GM19438 (cell line): ENCODE results near the gene RGL4.
A peak's percentile ranks its signal among the peaks of the same experiment; 100 is the strongest.

Experiments
- ATAC-seq: cut with Tn5 transposase; IDR thresholded peaks from one replicate; pipeline ENCODE4 v1.9.1; 2021; ENCODE audit warnings: low read depth; ENCODE audit not compliant: unreplicated experiment

Gene RGL4

DNA sequence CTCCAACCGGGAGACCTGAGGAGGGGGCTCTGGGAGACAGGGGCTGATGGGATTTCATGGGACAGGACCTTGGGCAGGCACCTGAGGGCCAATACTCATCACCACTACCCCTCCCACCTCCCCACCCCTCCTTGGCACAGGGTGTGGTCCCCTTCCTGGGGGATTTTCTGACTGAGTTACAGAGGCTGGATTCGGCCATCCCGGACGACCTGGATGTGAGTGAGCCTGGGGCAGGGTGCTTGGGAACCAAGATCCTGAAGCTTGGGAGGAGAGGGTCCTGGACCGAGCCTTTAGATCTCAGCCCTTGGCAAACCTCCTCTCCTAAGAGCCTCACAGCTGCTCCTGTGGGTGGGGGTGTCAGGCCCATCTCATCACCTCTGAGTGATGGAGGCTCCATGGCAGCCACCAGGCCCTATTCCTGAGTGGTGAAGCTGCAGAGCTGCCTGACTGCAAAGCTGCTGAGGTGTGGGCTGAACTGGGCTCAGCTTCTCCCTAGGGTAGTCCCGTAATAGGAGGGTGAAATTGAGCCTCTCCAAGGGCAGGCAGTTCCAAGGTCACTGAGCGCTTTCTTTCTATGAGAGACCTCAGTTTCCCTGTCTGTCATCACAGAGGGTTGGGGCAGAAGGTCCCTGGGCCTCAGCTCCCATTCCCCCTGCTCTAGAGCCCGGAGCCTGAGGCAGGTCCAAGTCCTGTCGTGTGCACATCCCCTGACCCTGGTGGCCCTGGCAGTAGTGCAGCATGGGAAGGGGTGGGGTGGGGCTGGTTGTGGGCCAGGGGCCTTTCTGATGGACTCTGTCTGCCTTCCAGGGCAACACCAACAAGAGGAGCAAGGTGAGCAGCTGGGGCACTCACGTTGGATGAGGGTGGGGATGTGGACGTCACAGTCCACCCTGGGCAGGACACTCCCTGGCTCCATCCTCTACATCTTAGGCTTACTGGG is 6.5 kb downstream of the RGL4 start:
- no peak for ATAC-seq

DNA sequence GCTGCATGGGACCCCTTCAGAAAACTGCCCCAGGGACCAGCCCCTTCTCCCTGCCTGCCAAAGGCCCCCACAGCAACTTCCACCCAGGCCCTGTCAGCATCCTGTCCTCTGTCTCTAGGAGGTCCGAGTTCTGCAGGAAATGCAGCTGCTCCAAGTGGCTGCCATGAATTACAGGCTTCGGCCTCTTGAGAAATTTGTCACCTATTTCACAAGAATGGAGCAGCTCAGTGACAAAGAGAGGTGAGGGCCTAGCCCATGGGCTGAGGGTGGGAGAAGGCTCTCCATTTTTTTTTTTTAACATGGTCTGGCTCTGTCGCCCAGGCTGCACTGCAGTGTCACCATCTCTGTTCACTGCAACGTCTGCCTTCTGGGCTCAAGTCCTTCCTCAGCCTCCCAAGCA is 7.3 kb downstream of the RGL4 start:
- ATAC-seq: no peak

DNA sequence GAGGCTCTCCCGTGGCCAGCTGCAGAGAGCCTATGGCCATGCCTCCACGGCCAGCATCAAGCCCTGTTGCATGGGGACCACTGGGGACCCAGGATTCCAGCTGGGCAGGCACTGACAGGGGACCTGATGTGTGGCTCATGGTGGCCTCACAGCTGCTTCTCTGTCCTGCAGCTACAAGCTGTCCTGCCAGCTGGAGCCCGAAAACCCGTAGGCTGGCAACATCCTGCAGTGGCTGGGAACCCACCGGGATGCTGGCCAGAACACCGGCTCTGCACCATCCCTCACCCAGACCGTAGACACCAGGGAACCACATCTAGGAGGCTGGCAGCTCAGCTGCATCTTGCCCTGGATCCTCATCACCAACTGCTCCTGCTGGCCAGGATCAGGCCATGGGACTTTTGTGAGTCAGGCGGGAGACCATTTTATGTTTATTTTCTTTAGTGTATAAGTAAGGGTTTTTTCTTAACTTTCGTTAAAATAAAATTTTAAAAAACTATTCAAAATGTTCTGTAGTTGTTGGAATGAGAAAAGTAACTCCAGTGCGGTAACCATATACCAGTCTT is 7.9 kb downstream of the RGL4 start:
- no peak for ATAC-seq

DNA sequence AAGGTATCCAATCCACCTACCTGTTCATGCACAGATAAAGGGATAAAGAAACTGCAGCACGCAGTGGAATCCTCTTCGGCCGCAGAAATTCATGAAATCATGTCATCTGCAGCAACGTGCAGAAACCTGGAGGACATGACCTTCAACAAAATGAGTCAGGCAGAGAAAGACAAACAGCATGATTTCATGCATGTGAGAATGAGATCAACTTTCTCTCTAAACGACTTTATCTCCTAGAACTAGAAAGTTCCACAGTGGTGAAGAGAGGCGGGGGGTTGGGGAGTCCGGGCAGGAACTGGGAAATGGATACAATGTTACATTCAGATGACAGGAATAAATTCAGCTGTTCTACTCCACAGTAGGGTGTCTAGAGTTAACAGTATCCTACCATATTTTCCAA is 9.9 kb downstream of the RGL4 start:
- no peak for ATAC-seq

DNA sequence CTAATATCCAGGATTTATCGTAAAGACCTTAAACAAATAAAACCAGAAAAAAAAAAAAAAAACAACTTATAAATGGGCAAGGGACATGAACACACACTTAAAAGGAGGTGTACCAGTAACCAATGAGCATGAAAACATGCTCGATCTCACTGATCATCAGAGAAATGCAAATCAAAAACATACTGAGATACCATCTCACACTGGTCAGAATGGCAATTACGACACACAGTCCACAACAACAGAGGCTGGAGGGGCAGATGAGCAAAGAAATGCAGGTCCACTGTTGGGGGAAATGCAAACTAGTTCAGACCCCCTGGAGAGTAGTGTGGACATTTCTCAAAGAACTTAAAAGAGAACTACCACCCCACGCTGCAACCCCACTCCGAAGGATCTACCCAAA is 13.2 kb downstream of the RGL4 start:
- ATAC-seq: no peak

DNA sequence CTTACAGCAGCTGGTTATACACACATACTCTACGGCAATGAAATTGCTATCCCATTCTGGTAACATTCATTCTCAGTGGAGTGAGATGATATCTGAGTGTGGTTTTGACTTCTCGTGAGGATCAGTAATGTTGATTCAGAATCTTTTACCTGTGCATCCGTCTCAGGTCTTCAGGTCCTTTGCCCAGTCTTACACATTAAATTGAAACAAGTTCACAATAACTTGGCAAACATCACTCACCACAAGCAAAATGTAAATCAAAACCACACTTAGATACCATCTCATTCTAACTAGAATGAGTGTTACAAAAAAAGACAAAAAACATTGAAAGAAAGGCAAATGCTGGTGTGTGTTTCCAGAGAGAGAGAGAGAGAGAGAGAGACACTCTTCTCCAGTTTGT is 14.0 kb downstream of the RGL4 start:
- ATAC-seq: no peak

DNA sequence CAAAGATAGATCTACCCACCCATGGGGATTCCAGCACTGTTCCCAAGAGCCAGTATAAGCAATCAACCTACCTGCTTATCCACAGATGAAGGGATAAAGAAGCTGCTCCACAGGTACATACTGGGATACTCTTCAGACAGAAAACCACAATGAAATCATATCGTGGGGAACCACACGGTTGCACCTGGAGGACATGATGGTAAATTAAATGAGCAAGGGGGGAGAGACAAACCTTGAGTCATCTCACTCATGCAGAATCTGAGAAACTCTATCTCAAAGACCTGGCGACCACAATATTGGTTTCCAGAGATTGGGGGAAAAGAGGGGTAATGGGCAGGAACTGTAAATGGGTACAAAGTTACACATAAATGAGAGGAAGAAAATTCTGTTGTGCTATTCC is 14.5 kb downstream of the RGL4 start:
- ATAC-seq: no peak

DNA sequence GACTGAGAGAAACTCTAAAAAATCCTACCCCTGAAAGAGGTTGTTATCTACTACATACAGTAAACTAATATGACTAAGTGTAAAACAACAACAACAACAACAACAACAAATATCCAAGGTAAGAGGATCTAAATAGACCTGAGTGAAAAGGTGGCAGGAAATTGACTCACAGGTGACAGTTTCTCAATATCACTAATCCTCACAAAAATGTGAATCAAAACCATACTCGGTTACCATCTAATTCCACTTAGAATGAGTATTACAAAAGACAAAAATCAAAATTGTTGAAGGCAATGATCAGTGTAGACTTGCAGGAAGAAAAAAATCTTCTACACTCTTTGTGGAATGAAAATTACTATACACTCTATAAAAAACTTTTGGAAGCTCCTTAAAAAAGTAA is 17.5 kb downstream of the RGL4 start:
- ATAC-seq: no peak

DNA sequence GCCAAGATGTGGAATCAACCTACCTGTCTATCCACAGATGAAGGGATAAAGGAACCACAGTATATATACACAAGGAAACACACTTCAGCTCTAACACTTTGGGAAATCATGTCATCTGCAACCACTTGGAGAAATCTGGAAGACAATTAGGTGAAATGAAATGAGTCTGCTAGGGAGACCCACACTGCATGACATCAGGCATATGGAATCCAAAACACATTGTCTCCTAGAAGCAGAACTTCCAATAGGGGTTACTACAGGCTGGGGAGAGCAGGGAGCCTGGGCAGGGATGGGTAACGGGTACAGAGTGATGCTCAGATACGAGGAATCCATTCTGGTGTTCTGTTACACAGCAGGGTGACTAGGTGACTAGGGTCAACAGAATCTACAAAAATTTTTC is 18.3 kb downstream of the RGL4 start:
- ATAC-seq: no peak

DNA sequence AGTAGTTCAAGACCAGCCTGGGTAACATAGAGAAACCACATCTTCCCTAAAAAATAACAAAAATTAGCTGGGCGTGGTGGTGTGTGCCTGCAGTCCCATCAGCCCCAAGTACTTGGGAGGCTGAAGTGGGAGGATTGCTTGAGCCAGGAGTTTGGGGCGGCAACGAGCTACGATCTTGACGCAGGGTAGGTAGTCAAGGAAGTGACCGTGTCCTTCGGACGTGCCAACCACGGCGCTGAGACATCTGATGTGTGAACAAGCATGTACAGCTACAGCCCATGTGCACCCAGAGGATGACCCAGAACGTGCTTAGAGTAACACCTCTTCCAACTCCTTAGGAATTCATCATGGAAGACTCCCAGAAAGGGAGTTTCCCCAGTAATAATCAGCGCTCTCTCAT is 21.4 kb downstream of the RGL4 start:
- ATAC-seq: no peak

DNA sequence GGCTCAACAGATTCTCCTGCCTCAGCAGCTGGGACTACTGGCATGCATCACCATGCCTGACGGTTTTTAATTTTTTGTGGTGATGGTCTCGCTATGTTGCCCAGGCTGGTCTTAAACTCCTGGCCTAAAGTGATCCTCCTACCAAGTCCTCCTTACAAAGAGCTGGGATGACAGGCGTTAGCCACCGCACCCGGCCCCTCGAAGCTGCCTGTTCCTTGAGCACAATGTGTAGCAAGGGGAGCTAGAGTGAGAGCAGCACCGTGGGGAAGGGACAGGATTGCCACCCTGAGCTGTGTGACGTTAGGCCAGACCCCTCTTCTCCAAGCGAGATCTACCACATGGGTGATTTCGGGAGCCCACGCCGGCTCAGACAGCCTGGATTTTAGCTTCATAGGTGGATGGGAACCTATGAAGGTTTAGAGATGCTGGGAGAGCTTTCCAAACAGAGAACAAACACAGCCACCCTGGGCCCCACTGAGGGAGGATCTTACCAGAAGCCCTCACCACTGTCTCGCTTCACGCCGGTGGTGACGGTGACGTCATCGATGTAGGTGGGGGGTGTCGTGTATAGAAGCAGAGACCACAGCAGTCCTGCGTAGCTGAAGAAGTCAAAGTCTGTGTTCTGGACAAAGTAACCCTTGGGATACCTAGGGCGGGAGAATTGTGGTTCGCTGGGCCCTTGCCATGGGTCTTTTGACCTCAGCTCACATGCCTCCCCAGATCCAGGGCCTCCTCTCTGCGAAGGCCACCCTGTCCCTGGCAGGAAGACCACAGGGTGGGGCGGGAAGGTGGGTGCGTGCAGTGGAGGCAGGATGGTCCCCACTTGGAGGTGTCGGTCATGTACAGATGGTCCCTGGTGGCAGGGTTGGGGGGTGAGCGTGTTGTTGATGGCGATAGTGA is 23.1 kb downstream of the RGL4 start:
- no peak for ATAC-seq

DNA sequence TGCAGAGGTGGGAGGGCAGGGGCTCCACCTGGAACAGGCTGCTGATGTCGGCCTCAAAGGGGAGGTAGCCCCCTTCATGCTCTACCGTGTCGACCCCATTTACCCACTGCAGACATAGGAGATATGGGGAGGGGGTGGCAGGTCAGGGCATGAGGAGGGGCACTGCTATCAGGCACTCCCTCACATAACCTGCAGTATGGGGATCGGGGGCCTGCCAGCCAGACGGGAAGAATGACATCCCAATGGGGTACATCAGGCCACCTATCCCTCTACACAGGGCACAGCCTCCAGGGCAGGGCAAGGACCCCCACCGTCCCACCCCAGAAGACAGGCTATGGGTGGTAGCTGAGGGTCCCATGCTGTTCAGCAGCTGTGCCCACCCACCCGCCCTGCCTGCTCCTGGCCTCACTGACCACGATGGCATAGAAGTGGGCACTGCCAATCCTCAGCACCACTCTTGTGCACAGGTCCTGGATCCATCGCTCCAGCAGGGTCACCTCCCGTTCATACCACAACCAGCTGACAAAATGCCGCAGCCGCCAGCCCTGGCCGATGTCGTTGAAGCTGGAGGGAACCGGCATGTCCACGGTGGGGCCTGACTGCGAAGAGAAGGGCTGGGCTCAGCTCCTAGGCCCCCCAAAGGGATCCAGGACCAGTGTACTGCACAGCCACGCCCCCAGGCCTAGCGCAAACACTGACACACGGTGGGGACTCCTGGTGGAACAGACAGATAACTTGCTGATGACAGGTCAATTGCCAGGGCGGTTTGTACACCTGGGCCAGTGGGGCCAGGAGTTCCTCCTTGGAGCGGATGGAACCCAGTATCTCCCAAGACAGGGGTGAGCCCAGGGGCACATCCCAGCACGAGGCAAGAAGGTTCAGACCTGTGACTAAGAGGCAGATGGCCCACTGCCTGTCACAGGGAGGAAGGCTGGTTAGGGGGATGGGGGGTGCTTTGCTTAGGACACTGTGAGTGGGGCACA is 24.1 kb downstream of the RGL4 start:
- ATAC-seq: no peak

DNA sequence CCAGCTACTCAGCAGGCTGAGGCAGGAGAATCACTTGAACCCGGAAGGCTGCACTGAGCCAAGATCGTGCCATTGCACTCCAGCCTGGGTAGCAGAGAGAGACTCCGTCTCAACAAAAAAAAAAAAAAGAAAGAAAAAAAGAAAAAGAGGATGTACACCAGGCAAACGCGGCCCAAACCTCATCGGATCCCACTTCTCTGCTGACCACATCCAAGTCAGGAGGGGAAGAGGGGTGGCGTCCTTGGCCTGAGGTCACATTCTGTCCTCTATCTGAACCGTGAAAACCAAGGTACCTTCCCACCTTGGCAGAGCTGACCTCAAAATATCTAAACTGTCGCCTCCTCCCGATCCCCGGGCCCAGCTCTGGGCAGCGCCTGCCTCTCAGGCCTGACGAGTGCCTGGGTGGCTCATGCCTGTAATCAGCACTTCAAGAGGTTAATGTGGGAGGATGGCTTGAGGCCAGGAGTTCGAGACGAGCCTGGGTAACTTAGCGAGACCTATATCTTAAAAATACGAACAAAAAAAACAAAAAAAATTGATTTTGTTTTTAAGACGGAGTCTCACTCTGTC is 25.1 kb downstream of the RGL4 start:
- no peak for ATAC-seq

DNA sequence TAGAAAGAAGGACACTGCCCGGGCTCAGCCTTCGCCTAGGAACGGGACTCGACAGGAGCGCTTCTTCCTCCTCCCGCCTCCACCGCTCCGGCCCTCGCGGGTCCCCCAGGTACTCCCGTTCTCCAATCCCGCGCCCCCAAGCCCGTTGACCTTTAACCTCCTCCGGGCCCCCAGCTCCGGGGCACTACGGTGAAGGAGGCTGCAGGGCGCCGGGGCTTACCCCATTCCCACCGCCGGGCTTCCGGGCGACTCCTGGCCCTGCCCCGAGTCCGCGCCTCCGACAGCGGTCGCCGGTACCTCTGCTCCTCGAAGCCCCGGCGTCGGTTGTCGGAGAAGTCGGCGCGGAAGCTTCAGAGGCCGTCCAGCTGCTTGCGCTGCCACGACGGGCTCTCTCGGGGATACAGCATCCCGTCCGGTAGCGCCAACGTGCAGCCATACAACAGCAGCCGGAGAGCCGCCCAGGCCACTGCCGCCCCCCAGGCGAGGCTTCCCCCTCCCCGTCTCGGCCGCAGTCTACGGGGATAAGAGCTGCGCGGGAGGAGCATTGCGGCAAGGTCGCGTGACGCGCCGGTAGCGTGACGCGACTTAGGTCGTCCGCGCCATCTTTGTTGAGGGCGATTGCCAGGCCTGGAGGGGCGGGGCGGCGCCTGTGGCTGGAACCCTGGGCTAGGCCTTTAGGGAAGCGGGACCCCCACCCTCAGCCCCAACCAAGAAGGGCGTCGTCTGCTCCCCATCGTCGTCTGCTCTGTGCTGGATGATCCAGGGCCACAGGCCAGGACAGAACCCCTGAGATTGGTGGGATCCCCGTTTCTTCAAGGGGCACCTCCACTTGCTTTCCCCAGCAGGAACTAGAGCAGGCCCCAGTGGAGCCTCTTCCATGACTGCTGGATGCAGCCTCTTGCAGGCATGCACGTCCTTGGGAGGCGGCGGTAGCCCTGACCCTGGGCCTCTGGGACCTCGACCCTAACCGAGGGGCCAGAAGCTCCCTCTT is 26.3 kb downstream of the RGL4 start:
- ATAC-seq: peak; percentile 67

DNA sequence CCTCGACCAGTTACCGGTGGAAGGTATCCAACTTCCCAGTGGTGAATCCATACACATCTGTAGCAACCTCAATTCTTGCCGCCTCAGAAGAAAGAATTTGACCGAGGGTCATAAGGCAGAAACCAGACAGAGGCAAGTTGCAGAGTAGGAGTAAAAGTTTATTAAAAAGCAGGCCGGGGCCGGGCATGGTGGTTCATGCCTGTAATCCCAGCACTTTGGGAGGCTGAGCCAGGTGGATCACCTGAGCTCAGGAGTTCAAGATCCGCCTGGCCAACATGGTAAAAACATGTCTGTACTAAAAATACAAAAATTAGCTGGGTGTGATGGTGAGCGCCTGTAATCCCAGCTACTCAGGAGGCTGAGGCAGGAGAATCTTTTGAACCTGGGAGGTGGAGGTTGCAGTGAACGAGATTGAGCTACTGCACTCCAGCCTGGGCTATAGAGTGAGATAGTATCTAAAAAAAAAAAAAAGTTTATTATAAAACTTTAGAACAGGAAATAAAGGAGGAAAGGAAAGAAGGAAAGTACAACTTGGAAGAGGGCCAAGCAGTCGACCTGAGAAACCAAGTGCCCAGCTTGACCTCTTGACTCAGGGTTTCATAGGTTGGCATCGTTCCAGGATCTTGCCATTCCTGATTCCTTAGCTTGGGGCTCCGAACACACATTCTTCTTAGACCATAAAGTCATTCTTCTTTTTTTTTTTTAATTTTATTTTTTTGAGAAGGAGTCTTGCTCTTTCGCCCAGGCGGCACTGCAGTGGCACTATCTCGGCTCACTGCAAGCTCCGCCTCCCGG is 27.8 kb downstream of the RGL4 start:
- ATAC-seq: no peak

DNA sequence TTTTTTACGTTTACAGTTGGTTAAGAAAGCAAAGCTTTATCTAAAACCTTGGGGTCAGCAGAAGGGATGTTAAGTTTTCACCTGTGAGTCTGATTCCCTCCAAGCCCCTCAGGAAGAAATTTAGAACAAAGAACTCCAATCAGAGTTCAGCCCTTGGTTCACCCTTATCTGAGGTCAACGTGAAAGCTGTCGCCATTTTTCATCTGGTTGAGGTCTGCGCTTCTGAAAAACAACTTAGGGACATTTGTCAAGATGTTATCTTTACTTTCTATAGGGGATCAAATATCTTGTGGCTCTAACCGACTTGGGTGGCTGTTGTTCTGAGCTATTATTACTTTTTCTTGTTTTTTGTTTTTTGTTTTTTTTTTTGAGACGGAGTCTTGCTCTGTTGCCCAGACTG is 30.0 kb downstream of the RGL4 start:
- no peak for ATAC-seq

DNA sequence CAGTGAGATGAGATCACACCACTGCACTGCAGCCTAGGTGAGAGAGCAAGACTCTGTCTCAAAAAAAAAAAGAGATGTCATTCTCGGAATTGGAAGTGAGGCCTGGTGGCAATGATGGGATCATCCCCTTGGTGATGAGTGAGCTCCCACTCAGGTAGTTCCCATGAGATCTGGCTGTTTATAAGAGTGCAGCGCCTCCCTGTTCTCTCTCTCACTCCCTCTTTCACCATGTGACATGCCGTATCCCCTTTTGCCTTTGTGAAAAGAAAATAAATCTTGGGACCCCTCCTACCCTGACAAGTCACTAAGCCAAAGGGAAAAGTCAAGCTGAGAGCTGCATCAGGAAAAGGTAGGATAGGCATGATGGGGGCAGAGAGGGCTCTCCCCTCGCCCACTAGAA is 31.3 kb downstream of the RGL4 start:
- no peak for ATAC-seq

DNA sequence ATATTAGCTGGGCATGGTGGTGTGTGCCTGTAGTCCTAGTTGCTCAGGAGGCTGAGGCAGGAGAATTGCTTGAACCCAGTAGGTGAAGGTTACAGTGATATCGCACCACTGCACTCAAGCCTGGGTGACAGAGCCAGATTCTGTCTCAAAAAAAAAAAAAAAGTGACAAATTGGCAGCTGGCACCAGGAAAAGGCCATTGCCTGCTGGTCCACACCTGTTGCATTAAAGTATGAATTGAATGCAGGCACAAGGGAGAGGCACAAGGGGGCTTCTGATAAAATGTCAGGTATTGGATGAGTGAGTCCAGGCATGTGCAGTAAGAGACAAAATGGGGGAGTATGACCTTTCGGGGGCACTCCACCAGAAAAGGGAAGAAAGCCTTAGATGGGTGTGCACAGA is 31.9 kb downstream of the RGL4 start:
- no peak for ATAC-seq
